ENCODE results near the gene GPNMB. TPM values are rescaled to one million over a fixed set of nuclear protein-coding genes. Genes with fewer than 3 reads are reported as not detected.
A peak's percentile ranks its signal among the peaks of the same experiment; 100 is the strongest.

Gene GPNMB
- total and polyA plus RNA-seq, 4 donors: 2.6 to 10.5 (median 4.9) TPM

- TF ChIP-seq FOXA1 (IDR thresholded peaks at IDR 0.05) (no peak), FOXA2 (IDR thresholded peaks at IDR 0.05) (no peak), EGR1 (IDR thresholded peaks at IDR 0.05; ENCODE audit: low read depth in 2 of 2) (no peak), SP1 (IDR thresholded peaks at IDR 0.05) (no peak), REST (IDR thresholded peaks at IDR 0.05) (no peak), GABPA (IDR thresholded peaks at IDR 0.05 in 1 of 2, conservative IDR thresholded peaks at IDR 0.05 in 1 of 2) (no peak), JUND (IDR thresholded peaks at IDR 0.05) (no peak), RAD21 (IDR thresholded peaks at IDR 0.05) (no peak), NR2F2 (IDR thresholded peaks at IDR 0.05) (no peak)
- TF ChIP-seq, protein P1, sequence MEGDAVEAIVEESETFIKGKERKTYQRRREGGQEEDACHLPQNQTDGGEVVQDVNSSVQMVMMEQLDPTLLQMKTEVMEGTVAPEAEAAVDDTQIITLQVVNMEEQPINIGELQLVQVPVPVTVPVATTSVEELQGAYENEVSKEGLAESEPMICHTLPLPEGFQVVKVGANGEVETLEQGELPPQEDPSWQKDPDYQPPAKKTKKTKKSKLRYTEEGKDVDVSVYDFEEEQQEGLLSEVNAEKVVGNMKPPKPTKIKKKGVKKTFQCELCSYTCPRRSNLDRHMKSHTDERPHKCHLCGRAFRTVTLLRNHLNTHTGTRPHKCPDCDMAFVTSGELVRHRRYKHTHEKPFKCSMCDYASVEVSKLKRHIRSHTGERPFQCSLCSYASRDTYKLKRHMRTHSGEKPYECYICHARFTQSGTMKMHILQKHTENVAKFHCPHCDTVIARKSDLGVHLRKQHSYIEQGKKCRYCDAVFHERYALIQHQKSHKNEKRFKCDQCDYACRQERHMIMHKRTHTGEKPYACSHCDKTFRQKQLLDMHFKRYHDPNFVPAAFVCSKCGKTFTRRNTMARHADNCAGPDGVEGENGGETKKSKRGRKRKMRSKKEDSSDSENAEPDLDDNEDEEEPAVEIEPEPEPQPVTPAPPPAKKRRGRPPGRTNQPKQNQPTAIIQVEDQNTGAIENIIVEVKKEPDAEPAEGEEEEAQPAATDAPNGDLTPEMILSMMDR (IDR thresholded peaks at IDR 0.05; ENCODE audit: low read depth, low read length, missing input control): no peak
- DNase-seq (ENCODE audit: low spot score): no peak
- WGBS: 78% methylated on average over 3 of the region's 3 CpGs
- H3K9me3 ChIP-seq (ENCODE audit: control insufficient read depth in 4 of 4, low read length in 3 of 4): no peaks in the 10 kb centered on the region
- no peaks in the 10 kb centered on the region for H3K36me3 ChIP-seq (ENCODE audit: control insufficient read depth in 4 of 4, insufficient read depth in 3 of 4, low read depth in 1 of 4, low read length in 3 of 4)
- H3K27me3 ChIP-seq (ENCODE audit: control insufficient read depth in 4 of 4, insufficient read depth in 4 of 4, low read length in 3 of 4): no peaks in the 10 kb centered on the region
- H3K27ac ChIP-seq (ENCODE audit: low read depth in 1 of 2, low read length in 2 of 2): no peak overlapping the region
- no peak overlapping the region for H3K4me3 ChIP-seq (ENCODE audit: low read depth in 1 of 3, low read length in 3 of 3)
- no peak overlapping the region for H3K9ac ChIP-seq (ENCODE audit: low read depth in 1 of 2, low read length in 2 of 2)
- H3K4me1 ChIP-seq (ENCODE audit: control insufficient read depth in 4 of 4, insufficient read depth in 4 of 4, low read length in 3 of 4): peaks cover 0 to 3% (median 2%) of the 10 kb centered on the region in 4 donors
Measured at GRCh38 chr7:23276947-23277346, 30.4 kb downstream of the GPNMB start.

GRCh38 chr7:23277359-23277989, 30.9 kb downstream of the GPNMB start:
- no peak overlapping the region for H3K9ac ChIP-seq (ENCODE audit: low read depth in 1 of 2, low read length in 2 of 2)
- 37% methylated on average over 6 of the region's 6 CpGs for WGBS
- no peak overlapping the region for H3K27ac ChIP-seq (ENCODE audit: low read depth in 1 of 2, low read length in 2 of 2)
- H3K9me3 ChIP-seq (ENCODE audit: control insufficient read depth in 4 of 4, low read length in 3 of 4): no peaks in the 10 kb centered on the region
- no peak overlapping the region for H3K4me3 ChIP-seq (ENCODE audit: low read depth in 1 of 3, low read length in 3 of 3)
- no peaks in the 10 kb centered on the region for H3K36me3 ChIP-seq (ENCODE audit: control insufficient read depth in 4 of 4, insufficient read depth in 3 of 4, low read depth in 1 of 4, low read length in 3 of 4)
- DNase-seq (ENCODE audit: low spot score): no peak
- TF ChIP-seq RAD21 (IDR thresholded peaks at IDR 0.05): peak; percentile 93 to 94
- no peak for TF ChIP-seq ZBTB33 (IDR thresholded peaks at IDR 0.05)
- TF ChIP-seq, protein P2, sequence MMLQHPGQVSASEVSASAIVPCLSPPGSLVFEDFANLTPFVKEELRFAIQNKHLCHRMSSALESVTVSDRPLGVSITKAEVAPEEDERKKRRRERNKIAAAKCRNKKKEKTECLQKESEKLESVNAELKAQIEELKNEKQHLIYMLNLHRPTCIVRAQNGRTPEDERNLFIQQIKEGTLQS (IDR thresholded peaks at IDR 0.05): no peak
- TF ChIP-seq, protein P1 (IDR thresholded peaks at IDR 0.05; ENCODE audit: low read depth, low read length, missing input control): peak; percentile 83
- TF ChIP-seq YY1 (IDR thresholded peaks at IDR 0.05): no peak
- peak in 1 of 2 donors; percentile 28 for TF ChIP-seq RXRA (IDR thresholded peaks at IDR 0.05)
- TF ChIP-seq HNF4A (conservative IDR thresholded peaks at IDR 0.05): peak in 1 of 2 donors; percentile 32
- no peaks in the 10 kb centered on the region for H3K27me3 ChIP-seq (ENCODE audit: control insufficient read depth in 4 of 4, insufficient read depth in 4 of 4, low read length in 3 of 4)
- peaks cover 0 to 3% (median 2%) of the 10 kb centered on the region in 4 donors for H3K4me1 ChIP-seq (ENCODE audit: control insufficient read depth in 4 of 4, insufficient read depth in 4 of 4, low read length in 3 of 4)

All from liver (tissue), 9 donors.